ENCODE results near the gene EXOC3L2.

Gene EXOC3L2

DNA sequence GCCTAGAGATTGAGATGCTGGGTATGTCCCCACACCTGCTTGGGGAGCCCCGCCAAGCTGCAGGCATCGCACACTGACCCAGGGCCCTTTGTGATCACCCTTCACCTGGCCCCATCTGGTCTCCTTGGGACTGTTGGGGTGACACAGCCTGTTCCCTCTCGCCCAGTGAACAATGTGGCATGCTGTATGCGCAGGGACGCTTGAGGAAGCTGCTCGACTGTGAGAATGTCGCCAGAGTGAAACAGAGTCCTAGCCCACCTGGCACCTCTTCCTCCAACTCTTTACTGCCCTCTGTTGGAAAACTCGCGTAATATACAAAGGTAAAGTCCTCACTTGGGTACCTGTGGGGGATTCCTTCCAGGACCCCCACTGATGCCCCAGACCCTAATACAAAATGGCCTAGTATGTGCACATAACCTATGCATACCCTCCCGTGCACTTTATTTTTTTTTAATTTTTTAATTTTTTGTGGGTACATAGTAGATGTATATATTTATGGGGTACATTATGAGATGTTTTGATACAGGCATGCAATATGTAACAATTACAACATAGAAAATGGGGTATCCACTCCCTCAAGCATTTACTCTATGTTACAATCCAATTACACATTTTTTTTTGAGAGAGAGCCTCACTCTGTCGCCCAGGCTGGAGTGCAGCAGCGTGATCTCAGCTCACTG is 57.6 kb downstream of the EXOC3L2 start:
- TF ChIP-seq, protein P1, sequence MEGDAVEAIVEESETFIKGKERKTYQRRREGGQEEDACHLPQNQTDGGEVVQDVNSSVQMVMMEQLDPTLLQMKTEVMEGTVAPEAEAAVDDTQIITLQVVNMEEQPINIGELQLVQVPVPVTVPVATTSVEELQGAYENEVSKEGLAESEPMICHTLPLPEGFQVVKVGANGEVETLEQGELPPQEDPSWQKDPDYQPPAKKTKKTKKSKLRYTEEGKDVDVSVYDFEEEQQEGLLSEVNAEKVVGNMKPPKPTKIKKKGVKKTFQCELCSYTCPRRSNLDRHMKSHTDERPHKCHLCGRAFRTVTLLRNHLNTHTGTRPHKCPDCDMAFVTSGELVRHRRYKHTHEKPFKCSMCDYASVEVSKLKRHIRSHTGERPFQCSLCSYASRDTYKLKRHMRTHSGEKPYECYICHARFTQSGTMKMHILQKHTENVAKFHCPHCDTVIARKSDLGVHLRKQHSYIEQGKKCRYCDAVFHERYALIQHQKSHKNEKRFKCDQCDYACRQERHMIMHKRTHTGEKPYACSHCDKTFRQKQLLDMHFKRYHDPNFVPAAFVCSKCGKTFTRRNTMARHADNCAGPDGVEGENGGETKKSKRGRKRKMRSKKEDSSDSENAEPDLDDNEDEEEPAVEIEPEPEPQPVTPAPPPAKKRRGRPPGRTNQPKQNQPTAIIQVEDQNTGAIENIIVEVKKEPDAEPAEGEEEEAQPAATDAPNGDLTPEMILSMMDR (IDR thresholded peaks at IDR 0.05; ENCODE audit: low read depth, low read length): peak; percentile 28
- DNase-seq (ENCODE audit: extremely low read depth, low read depth): no peak

DNA sequence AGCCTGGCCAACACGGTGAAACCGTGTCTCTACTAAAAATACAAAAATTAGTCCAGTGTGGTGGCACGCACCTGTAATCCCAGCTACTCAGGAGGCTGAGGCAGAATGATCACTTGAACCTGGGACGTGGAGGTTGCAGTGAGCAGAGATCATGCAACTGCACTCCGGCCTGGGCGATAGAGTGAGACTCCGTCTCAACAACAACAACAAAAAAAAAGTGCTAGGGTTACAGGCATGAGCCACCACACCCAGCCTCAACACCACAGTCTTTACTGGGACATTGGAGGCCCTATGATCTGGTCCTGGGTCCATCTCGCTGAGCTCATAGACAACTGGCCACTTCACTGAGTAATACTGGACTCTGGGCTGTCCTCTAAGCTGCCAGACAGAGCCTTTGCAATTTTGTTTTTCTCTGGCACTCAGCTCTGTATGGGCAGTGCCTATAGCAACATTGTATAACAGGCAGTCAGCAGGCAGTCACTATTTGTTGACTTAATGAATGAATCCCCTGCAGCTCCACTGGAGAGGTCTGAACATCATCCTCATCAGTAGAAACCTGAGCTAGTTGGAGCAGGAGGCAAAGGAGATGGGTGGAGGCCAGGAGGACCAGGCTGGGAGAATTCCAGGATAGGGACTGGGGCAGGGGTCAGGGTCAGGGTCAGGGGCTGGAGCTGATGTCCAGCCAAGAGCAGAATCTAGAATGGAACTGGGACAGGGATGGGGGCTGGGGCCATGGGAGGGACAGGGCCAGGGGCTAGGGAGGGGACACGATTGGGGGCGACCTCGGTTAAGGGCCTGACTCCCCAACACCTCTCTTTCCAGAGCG is 58.5 kb downstream of the EXOC3L2 start:
- DNase-seq (ENCODE audit: extremely low read depth, low read depth): no peak
- TF ChIP-seq, protein P1 (IDR thresholded peaks at IDR 0.05; ENCODE audit: low read depth, low read length): no peak

DNA sequence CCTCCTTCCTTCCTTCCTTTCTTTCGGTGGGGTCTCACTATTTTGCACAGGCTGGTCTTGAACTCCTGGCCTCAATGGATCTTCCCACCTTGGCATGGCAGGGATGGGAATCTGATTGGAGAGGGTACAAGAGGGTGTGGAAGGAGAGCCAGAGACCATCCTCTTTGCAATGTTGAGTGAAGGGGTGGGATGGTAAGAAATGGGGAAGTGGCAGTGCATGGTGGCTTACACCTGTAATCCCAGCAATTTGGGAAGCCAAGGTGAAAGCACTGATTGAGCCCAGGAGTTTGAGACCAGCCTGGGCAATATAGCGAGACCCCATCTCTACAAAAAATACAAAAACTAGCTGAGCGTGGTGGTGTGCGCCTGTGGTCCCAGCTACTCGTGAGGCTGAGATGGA is 61.1 kb downstream of the EXOC3L2 start:
- no peak for DNase-seq (ENCODE audit: extremely low read depth, low read depth)
- TF ChIP-seq, protein P1 (IDR thresholded peaks at IDR 0.05; ENCODE audit: low read depth, low read length): no peak

DNA sequence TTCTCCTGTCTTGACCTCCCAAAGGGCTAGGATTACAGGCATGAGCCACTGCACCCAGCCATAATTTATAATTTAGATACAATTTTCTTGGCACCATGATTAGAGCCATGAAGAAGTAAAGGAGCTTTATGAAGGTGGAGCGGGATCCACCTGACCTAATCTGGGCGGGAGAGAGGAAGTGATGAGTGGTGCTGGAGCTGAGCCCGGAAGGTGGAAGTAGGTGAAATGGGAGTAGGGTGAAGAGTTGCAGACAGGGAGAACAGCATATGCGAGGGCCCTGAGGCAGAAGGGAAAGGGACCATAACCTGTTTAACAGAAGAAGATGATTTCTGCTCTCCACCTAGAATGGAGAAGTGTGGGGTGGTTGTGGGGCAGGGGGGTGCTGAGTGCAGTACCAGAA is 62.4 kb downstream of the EXOC3L2 start:
- no peak for DNase-seq (ENCODE audit: extremely low read depth, low read depth)
- TF ChIP-seq, protein P1 (IDR thresholded peaks at IDR 0.05; ENCODE audit: low read depth, low read length): no peak

DNA sequence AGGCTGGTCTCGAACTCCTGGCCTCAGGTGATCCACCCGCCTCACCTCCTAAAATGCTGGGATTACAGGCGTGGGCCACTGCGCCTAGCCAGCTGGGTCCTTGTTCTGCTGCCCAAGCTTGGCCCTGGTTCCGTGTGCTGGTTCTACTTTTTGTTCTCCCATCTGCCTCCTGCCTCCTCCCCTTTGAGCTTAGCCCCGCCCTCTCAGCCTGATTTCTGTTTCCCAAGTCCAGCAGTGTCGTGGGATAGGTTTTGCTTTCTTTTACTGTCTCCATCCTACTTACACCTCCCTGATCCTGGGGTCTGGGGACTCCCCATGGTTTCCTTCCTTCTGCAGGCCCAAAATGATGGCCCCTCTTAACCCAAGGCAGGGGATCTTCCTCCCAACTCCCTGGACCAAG is 64.3 kb downstream of the EXOC3L2 start:
- TF ChIP-seq, protein P1 (IDR thresholded peaks at IDR 0.05; ENCODE audit: low read depth, low read length): no peak
- no peak for DNase-seq (ENCODE audit: extremely low read depth, low read depth)

DNA sequence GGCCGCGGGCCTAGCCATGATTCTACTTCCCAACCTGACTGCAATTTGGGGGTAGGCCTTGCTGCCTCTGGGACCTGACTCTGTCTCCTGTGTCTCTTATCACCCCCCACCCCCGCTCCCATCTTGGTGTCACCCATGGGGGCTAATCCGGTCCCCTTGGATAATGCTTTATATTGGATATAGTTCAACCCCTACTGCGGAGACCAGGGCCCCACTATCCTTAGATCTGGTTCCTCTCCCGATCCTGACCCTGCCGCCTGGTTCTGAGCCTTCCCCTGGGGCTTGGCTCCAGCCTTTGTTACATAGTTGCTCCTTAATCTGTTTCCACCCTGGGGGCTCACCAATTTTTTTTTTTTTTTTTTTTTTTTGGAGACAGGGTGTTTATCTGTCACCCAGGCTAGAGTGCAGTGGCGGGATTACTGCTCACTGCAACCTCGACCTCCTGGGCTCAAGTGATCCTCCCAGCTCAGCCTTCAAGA is 65.3 kb downstream of the EXOC3L2 start:
- DNase-seq (ENCODE audit: extremely low read depth, low read depth): no peak
- TF ChIP-seq, protein P1 (IDR thresholded peaks at IDR 0.05; ENCODE audit: low read depth, low read length): no peak
